NCI-H2107 (cell line): ENCODE data around the gene PHF19.

Source experiments
- DNase-seq: peaks from one replicate; lab custom pipeline; 2025; lab: John Stamatoyannopoulos, UW

The PHF19 gene

GRCh38 chr9:120873512-120873911, 3.5 kb downstream of the PHF19 start:
- no peak for DNase-seq

DNA sequence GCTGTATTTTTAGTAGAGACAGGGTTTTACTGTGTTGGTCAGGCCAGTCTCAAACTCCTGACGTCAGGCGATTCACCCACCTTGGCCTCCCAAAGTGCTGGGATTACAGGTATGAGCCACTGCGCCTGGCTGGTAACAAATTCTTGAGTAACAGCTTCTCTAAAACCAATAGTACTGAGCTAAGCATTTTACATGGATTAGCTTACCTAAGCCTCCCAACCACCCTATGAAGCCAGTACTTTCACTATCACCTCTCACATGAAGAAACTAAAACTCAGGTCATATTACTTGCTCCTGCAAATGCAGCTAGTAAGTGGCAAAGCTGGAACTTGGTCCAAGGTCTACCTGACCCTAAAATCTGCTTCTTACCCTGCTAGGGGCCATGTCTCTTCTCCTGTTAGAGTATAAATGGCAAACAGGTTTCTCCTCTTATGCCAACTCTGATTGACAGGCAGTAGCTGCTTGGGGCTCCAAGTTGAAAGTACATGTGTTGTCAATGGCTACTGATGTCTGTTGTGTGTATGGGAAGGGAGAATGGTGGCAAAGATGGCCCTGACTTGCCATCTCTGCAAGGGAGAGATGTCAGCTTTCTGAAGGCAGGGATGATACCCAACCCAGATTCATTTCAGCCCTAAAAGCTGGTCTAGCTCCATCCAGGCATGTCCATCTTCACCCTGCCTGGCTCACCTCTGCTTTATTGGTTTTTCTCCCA, 4.0 kb downstream of the PHF19 start:
- no peak for DNase-seq

DNA sequence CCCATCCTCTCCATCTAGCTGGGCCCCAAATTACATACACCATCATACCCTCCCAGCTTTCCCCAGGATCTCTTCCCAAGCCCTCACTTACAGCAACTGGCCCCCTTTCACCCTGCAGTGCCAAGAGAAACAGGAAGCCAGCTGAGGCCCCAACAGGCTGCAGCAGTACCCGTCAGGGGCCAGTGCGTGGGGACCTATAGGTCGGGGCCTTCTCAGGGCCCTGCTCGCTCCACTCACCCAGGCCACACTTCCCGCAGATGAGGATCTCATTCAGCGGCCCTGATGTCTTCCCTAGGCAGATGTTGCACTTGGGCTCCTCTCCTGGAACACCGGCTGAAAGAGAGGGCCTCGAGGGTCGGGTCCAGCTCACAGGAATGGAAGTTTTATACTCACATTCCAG, 6.8 kb downstream of the PHF19 start:
- DNase-seq: no peak

GRCh38 chr9:120869726-120870125, 7.3 kb downstream of the PHF19 start:
- no peak for DNase-seq

DNA sequence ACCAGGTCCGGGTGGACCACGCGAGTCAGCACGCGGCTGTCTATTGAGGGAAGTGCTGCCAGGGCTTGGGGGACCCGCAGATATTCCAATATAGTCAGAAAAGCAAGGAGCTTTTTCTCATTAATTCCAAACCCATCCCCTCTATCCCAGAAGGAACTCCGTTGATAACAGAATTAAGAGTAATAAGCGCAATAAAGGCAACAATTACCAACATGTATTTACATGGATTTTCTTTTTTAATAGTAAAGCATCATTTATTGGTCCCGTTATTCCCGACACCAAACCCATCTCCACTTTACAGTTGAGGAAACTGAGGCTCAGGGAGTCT, 7.7 kb downstream of the PHF19 start:
- no peak for DNase-seq

DNA sequence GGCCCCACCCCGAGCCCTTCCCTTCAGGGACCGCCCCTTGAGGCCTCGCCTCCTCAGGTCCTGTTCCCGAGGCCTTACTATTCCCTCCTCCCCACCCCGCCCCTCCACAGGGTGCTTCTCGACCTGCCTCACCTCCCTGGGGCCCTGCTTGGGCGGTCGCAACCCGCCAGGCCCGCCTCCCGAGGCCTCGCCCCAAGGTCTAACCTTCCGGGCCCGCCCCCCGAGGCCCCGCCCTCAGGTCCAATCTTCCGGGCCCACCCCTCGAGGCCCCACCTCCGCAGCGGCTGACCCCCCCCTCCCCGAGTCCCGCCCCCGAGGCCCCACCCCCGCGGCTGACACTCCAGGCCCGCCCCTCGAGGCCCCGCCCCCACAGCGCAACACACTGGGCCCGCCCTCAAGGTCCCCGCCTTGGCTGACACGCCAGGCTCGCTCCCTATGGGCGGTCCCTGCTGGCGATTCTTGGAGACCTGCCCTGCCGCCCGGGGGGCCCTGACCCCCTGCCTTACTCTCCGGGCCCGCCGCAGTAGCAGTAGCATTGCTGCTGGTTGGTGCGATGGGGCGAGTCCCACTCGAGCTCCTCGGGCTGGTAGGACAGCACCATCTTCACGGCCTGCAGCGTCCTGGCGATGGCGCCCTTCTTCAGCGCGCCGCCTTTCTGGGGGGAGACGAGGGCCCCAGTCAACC, 8.2 kb downstream of the PHF19 start:
- no peak for DNase-seq

- DNase-seq: no peak
Measured at GRCh38 chr9:120868339-120868675, 8.7 kb downstream of the PHF19 start.

DNA sequence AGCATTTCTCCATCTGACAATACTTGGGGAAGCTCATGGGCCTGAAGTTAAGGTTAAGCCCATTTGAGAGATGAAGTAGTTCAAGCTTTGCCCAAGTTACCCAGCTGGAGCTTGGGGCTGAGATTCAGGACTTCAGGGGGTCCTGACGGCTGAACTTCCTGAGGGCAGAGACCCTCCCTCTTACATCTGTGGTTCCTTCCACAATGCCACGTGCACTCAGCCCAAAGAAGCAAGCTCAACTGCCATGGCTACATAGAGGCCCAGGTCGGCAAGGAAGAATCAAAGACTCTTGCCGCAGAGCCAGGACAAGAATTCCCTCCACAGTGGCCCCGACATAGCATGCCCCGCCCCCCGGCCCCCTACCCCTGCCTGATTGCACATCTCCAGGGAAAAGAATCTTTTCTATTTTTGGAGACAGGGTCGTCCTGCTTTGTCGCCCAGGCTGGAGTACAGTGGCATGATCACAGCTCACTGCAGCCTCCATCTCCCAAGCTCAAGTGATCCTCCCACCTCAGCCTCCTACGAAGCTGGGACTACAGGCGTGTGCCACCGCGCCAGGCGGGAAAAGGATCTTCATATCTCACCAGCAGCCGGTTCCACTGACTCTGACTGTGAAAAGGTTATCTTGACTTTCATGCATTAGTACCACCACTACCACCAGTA, 9.2 kb downstream of the PHF19 start:
- no peak for DNase-seq

GRCh38 chr9:120866651-120867050, 10.3 kb downstream of the PHF19 start:
- no peak for DNase-seq

DNA sequence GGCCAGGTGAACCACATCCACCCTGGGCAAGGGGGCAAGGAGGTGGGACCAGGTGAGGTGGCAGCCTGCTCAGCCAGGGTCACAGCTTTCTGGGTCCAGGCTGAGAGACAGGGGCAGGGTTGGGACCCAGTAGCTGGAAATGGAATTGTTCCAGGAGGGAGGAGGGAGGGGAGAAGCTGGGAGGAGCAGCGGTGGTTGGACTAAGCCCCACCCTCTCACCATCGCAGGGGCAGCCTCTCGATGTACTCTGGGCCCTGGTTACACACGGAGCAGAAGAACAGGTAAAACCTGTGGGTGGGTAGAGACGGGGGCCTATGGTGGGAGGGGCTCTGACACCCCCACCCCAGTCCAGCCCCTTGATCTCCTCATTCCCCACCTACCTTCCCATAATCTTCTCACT, 11.2 kb downstream of the PHF19 start:
- no peak for DNase-seq

- DNase-seq: no peak
Measured at GRCh38 chr9:120865176-120865575, 11.8 kb downstream of the PHF19 start.

DNA sequence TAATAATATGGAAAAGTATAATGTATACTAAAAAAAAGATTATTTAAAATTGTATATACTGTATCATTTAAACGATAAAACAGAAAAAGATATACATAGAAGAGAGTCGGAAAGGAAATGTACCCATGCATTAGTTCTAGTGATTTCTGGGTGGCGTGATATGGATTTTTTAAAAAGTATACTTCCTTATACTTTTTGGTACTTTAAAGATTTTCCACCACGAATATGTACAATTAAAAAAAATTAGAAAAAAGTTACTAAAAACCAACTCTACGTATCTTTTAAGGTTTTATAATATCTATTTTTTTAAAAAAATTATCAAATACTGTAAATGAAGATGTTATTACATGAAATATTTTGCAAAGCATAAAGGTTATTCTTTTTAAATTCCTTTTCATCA, 12.3 kb downstream of the PHF19 start:
- no peak for DNase-seq

GRCh38 chr9:120863833-120864232, 13.2 kb downstream of the PHF19 start:
- DNase-seq: no peak

- no peak for DNase-seq
Measured at GRCh38 chr9:120862452-120862851, 14.5 kb downstream of the PHF19 start.

DNA sequence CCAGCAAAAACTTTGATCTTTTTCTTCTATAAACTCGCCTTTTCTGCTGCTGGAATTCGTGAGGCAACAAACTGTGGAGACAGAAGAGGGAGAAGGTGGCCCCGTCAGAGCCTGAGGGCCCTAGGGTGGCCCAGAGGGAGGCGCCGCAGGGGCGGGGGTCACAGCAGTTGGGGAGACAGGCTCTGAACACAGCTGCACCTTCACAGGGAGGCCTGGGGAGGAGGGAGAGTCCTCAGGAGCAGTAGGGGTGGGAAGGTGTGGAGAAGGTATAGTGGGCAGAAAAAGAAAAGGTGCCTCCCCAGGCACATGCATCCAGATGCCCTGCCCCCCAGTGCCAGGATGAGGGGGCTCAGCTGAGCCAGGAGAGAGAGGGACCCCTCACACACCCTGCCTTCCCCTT, 15.1 kb downstream of the PHF19 start:
- no peak for DNase-seq

DNA sequence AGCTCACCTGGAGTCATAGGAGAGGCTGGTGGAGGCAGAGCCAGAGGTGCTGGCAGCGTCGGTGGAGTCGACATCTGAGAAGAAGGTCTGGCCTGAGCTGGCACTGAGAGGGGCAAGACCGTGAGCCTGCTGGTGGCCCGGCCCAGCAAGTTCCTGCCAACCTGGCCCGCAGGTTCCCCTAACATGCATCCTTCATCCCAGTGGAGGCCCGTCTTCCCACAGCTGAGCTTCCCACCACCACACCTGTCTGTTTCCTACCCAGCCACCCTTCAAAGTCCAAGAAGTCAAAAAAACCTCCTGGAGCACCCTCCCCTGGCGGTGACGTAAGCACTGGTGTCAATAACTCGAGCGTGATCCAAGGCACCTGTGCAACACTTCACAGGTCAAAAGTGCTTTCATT, 16.9 kb downstream of the PHF19 start:
- no peak for DNase-seq

GRCh38 chr9:120859361-120859760, 17.6 kb downstream of the PHF19 start:
- DNase-seq: no peak

DNA sequence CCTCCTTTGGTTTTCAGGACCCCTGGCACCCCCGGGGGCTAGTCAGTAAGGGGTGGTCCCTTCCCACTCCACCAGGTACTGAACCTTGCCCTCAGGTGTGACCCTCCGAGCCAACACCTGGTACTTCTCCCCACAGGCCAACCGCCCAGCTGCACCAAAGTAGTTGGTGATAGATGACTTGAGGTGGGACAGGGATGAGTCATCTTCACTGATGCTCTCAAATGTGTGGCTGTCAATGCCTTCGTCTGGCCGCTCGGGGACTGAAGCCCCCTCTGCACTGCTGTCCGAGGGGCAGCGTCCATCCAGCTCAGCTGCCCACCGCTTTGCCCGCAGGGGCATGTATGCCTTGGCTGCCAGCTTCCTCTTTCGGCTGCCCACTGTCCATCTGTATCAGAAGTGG, 19.1 kb downstream of the PHF19 start:
- no peak for DNase-seq

DNA sequence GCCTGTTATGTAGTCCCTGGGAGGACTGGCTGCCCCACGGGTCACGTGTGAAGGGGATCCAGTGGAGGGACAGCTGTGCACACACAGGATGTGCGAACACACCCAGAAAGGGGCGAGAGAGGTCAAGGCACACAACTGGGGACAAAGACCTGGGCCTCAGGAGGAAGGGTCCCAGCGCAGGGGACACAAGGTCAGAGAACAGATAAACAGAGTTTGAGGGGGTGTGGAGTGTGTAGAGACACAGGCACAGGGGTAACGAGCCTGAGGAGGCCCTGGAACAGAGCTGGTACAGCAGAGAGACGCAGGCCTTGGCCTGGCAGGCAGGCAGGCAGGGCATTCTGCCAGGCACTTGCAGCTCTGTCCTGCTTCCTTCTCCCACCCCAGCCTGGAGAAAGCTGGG, 19.5 kb downstream of the PHF19 start:
- no peak for DNase-seq

GRCh38 chr9:120856700-120857099, 20.3 kb downstream of the PHF19 start:
- peak; percentile 15 for DNase-seq

DNA sequence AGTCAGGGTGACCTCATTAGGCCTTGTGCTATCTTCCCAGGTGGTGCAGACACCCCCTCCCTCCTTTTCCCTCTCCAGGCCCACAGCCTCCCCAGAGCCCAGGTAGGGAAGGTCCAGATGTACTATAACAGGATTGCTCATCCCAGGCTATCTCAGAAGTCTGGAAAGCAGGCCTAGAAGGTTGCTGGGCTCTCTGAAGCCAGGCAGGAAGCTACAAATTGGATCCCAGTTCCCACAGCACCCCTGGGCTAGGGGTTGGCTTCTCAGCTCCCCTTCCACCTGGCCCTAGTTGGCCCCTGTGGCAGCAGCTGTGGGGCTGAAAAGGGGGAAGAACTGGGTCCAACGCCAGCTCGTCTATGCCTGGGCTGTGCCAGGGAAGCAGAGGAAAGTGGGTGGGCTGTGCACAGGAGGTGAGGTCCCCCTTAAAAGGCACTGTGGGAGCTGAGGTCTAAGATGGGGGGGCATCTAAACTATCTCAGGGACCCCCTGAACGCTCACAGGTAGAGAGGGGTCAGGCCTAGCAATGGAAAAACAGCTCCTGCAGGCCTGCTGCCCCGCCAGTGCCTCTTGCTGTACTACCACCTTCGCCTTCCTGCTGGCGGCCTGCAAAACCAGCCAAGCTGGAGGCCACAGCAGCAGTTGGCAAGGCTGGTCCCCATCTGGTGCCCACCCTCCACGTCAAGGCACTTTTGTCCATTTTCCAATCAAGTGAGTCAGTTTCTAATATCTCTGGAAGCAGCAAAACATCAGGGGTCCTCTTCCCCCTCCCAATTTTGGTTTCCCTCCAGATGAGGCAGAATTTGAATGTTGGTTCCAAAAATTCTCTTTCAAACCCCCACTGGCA, 20.9 kb downstream of the PHF19 start:
- no peak for DNase-seq

DNA sequence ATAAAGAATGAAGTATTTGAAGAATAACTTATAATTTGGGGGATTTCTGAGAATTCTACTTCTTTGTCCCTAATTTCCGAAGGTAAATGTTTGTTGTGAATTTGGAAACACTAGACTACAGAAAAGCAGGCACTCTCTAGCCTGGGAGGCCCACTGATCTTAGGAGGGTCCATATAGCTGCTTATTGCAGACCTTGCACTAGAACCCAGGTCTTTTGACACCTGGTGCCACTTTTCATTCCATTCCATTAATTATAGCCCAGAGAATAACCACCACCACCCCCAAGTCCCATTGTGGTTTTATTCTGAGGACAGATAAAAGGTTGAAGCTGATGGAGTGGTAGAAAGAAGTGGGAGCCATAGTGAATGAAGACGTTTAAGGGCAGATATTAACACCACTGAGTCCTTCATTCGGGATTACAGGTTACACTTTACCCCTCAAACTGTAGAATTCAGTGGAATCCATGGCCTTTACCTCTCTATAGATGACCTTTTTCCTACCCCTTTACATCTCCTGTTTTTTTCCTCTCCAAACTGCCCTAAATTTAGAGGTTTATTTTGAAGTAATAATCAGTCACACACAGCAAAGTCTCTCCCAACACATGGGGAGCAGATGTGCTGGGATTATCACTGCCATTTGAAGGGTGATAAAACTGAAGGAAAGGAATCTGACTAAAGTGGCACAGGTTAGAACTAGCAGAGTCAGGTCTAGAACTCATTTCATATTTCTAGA, 22.2 kb downstream of the PHF19 start:
- DNase-seq: no peak
